DOHH2 (cell line): Measurements from ENCODE around the gene SEH1L.

Experiments used
- EZH2phosphoT487 ChIP-seq: fragments of 200-600 bp; sonication (generic); IDR thresholded peaks from 2 replicates; pipeline ENCODE4 v1.6.1; 2017; ENCODE audit warnings: borderline replicate concordance, mild to moderate bottlenecking, antibody characterized with exemption, low read length, moderate library complexity, mixed read lengths
- TF ChIP-seq, protein P1 (sequence below): fragments of 200-600 bp; sonication (generic); IDR thresholded peaks from one replicate; pipeline ENCODE4 v1.5.1; 2014; ENCODE audit warnings: antibody characterized with exemption, mild to moderate bottlenecking, low read depth, low read length; ENCODE audit not compliant: poor library complexity, severe bottlenecking

DNA sequence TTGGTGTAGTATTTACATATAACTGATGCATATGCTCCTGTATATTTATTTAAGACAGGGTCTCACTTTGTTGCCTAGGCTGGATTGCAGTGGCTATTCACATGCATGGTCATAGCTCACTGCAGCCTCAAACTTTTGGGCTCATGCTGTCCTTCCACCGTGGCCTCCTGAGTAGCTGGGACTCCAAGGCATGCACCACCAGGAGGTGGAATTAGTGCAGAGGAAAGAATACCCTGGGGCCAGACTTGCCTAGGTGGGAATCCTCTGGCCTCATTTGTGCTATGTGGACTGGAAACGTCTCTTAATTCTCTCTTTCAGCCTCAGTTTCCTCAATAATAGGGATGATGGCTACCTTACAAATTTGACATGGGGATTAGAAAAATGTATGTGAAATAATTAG is 45.6 kb downstream of the SEH1L start:
- TF ChIP-seq, protein P1, sequence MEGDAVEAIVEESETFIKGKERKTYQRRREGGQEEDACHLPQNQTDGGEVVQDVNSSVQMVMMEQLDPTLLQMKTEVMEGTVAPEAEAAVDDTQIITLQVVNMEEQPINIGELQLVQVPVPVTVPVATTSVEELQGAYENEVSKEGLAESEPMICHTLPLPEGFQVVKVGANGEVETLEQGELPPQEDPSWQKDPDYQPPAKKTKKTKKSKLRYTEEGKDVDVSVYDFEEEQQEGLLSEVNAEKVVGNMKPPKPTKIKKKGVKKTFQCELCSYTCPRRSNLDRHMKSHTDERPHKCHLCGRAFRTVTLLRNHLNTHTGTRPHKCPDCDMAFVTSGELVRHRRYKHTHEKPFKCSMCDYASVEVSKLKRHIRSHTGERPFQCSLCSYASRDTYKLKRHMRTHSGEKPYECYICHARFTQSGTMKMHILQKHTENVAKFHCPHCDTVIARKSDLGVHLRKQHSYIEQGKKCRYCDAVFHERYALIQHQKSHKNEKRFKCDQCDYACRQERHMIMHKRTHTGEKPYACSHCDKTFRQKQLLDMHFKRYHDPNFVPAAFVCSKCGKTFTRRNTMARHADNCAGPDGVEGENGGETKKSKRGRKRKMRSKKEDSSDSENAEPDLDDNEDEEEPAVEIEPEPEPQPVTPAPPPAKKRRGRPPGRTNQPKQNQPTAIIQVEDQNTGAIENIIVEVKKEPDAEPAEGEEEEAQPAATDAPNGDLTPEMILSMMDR: no peak
- no peak for TF ChIP-seq EZH2phosphoT487
